NB4 (cell line): ENCODE data around the gene TMEM39A.

ENCODE experiments used
- CTCF ChIP-seq: IDR thresholded peaks from one replicate; pipeline ENCODE4 v1.5.1; 2012; ENCODE audit warnings: low read depth, low read length
- MYC ChIP-seq: IDR thresholded peaks from 2 replicates; pipeline ENCODE4 v1.6.1; 2011; ENCODE audit warnings: low read depth, low read length
- POLR2A ChIP-seq: IDR thresholded peaks from 2 replicates; pipeline ENCODE4 v1.6.1; 2011; ENCODE audit warnings: mild to moderate bottlenecking; ENCODE audit not compliant: insufficient read length; ENCODE audit errors: extremely low read depth

- TF ChIP-seq POLR2A (no peak), MYC (no peak), CTCF (no peak)
Measured at GRCh38 chr3:119508172-119508845, 44.9 kb upstream of the TMEM39A start.
